Placental epithelial cell (primary cell): Measurements from ENCODE around the gene SLC22A4. TPM values are rescaled to one million over a fixed set of nuclear protein-coding genes. Genes with fewer than 3 reads are reported as not detected.

Experiments used
- small RNA-seq: library from RNA; depleted of rRNA; stranded (forward); fragments of <200 nt; gene quantifications from one replicate; pipeline ENCODE3, GENCODE V24; 2012
- total RNA-seq: library from RNA; depleted of rRNA; stranded (reverse); fragments of >200 nt; gene quantifications from 2 replicates; pipeline ENCODE4 v1.2.3, GENCODE V29; 2012

The SLC22A4 gene
- total RNA-seq, result 3.9 and 4.3 TPM in 2 replicates

DNA sequence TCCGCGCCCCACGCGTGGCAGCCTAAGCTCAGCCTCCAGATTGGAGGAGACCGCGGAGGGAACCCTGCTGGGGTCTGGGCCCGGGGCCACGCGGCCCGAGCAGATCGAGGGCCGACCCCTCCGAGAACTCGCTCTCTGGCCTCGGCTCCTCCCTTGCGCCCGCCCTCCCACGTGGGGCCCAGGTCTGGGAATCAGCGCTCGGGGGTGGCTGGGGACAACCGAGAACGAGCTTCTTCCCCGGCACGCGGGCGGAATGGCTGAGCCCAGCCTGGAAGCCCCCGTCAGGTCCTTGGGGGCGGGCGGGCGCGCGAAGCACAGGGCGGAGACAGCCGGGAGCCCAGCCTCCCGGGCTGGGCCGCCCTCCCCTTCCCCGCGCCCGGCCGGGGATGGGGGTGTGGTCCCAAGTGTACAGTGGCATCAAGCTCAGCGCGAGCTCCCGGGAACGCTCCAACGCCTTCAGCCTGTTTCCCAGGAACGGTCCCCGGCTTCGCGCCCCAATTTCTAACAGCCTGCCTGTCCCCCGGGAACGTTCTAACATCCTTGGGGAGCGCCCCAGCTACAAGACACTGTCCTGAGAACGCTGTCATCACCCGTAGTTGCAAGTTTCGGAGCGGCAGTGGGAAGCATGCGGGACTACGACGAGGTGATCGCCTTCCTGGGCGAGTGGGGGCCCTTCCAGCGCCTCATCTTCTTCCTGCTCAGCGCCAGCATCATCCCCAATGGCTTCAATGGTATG lies at the start of gene SLC22A4:
Gene SLC22A4, plus strand, starts transcription at position 403 of the 736 bp plus-strand sequence. Its CDS starts 223 bp downstream, at position 626.

GRCh38 chr5:132257131-132258101 lies 36.8 kb upstream of the SLC22A4 start, which contains the start of gene PDLIM4:
Gene PDLIM4, plus strand, starts transcription at chr5:132257696. Its CDS starts 39 bp downstream, at chr5:132257735.

DNA sequence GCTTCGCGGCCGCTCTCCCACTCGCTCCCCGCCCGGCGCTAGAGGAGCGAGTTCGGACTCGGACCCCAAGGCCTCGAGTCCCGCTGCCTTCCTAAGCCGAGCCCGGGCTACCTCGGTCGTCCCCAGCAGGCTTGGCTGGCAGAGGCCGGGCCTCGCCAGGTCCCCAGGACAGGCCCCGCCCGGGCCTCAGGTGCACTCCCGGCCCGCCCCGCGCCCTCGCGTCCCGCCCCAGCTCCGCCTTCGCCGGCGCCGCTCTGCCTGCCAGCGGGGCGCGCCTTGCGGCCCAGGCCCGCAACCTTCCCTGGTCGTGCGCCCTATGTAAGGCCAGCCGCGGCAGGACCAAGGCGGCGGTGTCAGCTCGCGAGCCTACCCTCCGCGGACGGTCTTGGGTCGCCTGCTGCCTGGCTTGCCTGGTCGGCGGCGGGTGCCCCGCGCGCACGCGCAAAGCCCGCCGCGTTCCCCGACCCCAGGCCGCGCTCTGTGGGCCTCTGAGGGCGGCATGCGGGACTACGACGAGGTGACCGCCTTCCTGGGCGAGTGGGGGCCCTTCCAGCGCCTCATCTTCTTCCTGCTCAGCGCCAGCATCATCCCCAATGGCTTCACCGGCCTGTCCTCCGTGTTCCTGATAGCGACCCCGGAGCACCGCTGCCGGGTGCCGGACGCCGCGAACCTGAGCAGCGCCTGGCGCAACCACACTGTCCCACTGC lies 75.4 kb downstream of the SLC22A4 start, which contains the start of gene SLC22A5:
Gene SLC22A5, plus strand, starts transcription at position 237 of the 707 bp plus-strand sequence. Its CDS starts 263 bp downstream, at position 500.

Small RNA genes lying within 50 kb of the gene (small RNA-seq; reads per million reads assigned to genes)
- gene MIR3936, result 1.0 reads per million, percentile 58 among the genes with 10 or more reads in this experiment

Other genes with a start within 250 kb of the SLC22A4 start
- gene IL3, start 233.7 kb upstream of the SLC22A4 start, total RNA-seq, result not detected in 2 replicates
- not detected in 2 replicates for gene CSF2, start 220.6 kb upstream of the SLC22A4 start, total RNA-seq
- 406 and 419 TPM in 2 replicates for gene P4HA2, start 66.5 kb upstream of the SLC22A4 start, total RNA-seq
- 39.3 and 132 TPM in 2 replicates for gene PDLIM4, start 36.7 kb upstream of the SLC22A4 start, total RNA-seq
- gene SLC22A5, start 75.3 kb downstream of the SLC22A4 start, total RNA-seq, result 52.6 and 62.8 TPM in 2 replicates
- 5.1 and 5.3 TPM in 2 replicates for gene IRF1, start 196.4 kb downstream of the SLC22A4 start, total RNA-seq
- gene IL5, start 249.1 kb downstream of the SLC22A4 start, total RNA-seq, result not detected in 2 replicates